A172 (cell line): ENCODE results near the gene ANKS1B. TPM values are rescaled to one million over a fixed set of nuclear protein-coding genes. Genes with fewer than 3 reads are reported as not detected.

Experiments
- DNase-seq: peaks from one replicate; pipeline ENCODE4 v3.0.0-alpha.2; 2015; ENCODE audit warnings: low spot score
- total RNA-seq: library from RNA; depleted of rRNA; stranded (reverse); fragments of >200 nt; shearing (Covaris generic); gene quantifications from 2 replicates; pipeline ENCODE4 v1.2.3, GENCODE V29; 2014

Gene ANKS1B
- total RNA-seq, 1 experiment from 2014 or later, result 0.24 TPM

- peak; percentile 8 for DNase-seq
These were observed 1091.5 kb downstream of the ANKS1B start for GRCh38 chr12:98893126-98893674.

- DNase-seq, result no peak
These were observed 1099.0 kb downstream of the ANKS1B start for GRCh38 chr12:98885778-98886177.

DNA sequence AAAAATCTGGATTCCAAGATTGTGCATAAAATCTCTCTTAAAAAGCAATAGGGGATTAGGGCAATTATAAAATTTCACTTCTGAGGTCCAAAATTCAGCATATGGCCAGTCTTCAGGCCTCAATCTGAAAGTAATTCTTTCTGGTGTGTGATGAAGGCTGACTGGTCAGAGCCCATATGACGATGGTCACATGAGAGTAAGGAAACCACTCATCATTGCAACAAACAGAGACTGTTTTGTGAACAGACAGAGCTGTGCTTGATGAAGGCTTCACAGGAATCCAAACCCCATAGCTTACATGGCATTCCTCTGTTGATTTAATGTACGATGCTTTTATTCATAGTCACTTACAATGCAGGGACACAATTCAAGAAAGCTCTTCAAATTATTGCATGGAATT lies 1101.5 kb downstream of the ANKS1B start:
- DNase-seq, result no peak

- DNase-seq, result no peak
These were observed 1102.2 kb downstream of the ANKS1B start for GRCh38 chr12:98882526-98882925.

DNA sequence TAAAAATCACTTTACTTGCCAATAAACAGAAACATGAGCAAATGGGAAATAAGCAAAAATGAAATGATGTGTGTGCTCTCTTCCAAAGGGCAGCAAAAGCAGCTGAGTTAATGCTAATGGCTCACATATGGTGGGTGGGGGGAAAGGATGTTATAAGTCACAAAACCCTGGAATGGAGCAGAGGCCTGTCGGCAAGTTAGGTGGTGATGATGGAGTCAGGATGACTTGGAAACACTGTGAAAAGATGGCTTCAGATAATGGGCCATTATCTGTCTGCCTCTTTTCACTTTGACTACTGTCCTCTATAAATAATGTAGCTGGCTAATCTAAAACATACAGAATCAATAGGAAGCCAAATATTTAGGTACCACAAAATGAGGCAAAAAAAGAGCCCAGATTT lies 1111.0 kb downstream of the ANKS1B start:
- DNase-seq, result no peak

DNA sequence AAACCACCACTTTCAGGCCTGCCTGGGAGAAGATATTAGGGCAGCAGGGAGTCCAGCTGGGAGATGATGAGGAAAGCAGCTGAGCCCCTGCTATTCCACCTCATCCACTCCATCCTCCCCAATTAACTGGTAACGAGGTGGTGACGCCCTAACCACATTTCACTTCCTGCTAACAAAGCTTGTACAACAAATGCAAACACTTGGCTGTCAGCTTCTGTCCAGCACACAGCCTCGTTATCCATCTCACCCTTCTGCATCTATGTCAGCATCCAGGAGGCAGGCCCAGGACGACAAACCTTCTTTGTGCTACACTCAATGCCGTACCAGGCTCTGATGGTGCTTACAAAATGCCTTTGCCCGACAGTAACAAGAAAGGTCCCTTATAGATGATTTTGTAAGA lies 1114.2 kb downstream of the ANKS1B start:
- peak; percentile 32 for DNase-seq

- DNase-seq, result no peak
These were observed 1114.7 kb downstream of the ANKS1B start for GRCh38 chr12:98869886-98870503.

- no peak for DNase-seq
These were observed 1116.2 kb downstream of the ANKS1B start for GRCh38 chr12:98868538-98868937.

- no peak for DNase-seq
These were observed 1116.7 kb downstream of the ANKS1B start for GRCh38 chr12:98868076-98868475.

DNA sequence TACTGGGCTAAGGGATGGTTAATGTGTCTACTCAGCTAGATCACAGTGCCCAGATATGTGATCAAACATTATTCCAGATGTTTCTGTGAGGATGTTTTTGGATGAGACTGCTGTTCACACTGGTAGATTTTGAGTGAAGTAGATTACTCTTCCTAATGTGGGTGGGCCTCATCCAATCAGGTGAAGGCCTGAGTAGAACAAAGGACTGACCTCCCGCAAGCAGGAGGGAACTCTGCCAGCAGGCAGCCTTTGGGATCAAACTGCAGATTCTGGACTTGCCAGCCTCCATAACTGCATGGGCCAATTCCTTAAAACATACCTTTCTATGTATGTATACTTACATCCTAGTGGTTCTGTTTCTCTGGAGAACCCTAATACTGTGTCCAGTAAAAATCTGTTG lies 1120.4 kb downstream of the ANKS1B start:
- no peak for DNase-seq

GRCh38 chr12:98863167-98863566 lies 1121.6 kb downstream of the ANKS1B start:
- DNase-seq, result no peak

GRCh38 chr12:98861251-98861650 lies 1123.5 kb downstream of the ANKS1B start:
- DNase-seq, result no peak

DNA sequence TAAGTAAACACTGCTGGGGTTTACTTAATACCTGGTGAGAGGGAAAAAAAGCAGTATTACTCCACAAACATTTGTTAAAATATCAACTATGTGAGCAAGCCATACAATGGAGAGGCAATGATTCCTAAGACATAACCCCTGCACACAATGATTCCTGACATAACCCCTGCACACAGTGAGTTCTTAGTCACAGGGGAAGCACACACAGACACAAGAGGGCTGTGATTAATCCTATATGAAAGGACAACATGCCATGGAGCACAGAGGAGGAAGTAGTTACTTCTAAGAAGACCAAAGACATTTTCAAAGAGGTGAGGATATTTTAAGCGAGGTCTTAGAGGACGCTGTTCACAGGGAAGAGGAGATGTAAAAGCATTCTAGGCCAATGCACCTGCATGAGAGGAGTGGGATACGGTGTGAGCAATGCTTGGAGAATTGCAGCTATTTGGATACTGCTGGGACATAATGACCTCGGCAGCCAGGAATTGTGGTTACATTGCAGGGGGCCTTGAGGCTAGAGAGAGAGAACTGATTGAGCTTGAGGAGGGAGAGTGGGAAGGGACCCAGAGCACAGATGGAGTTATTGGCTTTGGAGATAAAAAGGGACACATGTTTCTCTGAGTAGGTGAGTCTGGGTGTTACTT lies 1127.7 kb downstream of the ANKS1B start:
- DNase-seq, result peak; percentile 39

GRCh38 chr12:98852181-98852580 lies 1132.6 kb downstream of the ANKS1B start:
- no peak for DNase-seq

GRCh38 chr12:98847242-98847641 lies 1137.5 kb downstream of the ANKS1B start:
- DNase-seq, result no peak

- DNase-seq, result no peak
These were observed 1138.8 kb downstream of the ANKS1B start for GRCh38 chr12:98845957-98846356.

- DNase-seq, result no peak
These were observed 1144.4 kb downstream of the ANKS1B start for GRCh38 chr12:98840325-98840724.

- DNase-seq, result no peak
These were observed 1146.5 kb downstream of the ANKS1B start for GRCh38 chr12:98838231-98838647.

- peak; percentile 82 for DNase-seq
These were observed 1147.5 kb downstream of the ANKS1B start for GRCh38 chr12:98837134-98837752.

GRCh38 chr12:98830657-98831056 lies 1154.1 kb downstream of the ANKS1B start:
- DNase-seq, result no peak

- DNase-seq, result peak; percentile 21
These were observed 1155.7 kb downstream of the ANKS1B start for GRCh38 chr12:98828802-98829600.

DNA sequence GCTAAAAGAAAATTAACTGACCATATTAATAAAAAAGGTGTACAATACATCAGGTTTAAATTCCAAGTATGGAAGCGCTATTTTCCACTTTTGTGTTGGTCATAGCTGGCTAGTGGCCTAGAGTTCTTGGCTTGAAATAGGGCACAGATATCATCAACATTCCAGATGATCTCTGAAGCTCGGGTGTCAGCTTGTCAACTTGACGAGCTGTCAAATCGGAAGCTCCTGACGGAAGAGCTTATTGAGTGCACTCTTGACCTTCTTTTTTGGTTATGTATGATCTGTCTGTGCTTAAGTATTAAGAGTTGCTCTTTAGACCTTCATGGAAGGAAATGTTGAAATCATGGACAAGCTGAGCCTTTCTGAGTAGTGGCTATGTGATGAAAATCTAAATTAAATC lies 1161.7 kb downstream of the ANKS1B start:
- no peak for DNase-seq
